Ishikawa (cell line): Measurements from ENCODE around the gene PCDH9.

Source experiments
- CEBPB ChIP-seq: IDR thresholded peaks from 2 replicates; pipeline ENCODE4 v1.6.1; 2012
- EP300 ChIP-seq: IDR thresholded peaks from 2 replicates; pipeline ENCODE4 v1.6.1; 2012; ENCODE audit warnings: borderline replicate concordance

DNA sequence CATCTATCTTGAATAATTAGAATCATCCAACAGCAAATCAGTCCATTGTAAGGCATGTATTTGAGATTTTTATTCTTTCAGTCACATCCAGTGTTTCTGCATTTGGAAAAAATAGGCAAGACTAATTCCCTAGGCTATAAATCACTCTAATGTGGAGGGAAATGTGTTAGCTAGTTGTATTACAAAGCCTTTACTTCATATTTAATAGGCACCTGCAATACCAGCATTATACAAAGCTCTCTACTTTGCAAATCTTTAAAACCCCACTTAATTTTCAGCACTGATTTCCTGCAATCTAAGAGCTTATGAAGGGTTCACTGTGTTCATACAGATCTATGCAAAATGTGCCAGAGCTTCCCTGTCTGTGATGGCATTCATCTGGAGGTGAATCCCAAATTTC is 12.3 kb downstream of the PCDH9 start:
- TF ChIP-seq CEBPB: no peak
- TF ChIP-seq EP300: no peak
